ENCODE measurements around the gene UACA.

UACA gene

GRCh38 chr15:70704731-70705130, 58.6 kb downstream of the UACA start:
- POLR2A ChIA-PET (ENCODE audit: low non-redundant PET): no interaction called here
- H3K27ac ChIP-seq: no peak overlapping the region
- no peak for DNase-seq (ENCODE audit: low spot score)
- CTCF ChIA-PET: no interaction called here
- no peak for TF ChIP-seq CTCF (conservative IDR thresholded peaks at IDR 0.05; ENCODE audit: low read depth)

- H3K27ac ChIP-seq: no peak overlapping the region
- TF ChIP-seq CTCF (conservative IDR thresholded peaks at IDR 0.05; ENCODE audit: low read depth): no peak
- no peak for DNase-seq (ENCODE audit: low spot score)
- CTCF ChIA-PET: interaction anchor here (1.7 kb wide), 1 partner anchor 18 kb away, joined by 4 read pairs; no protein-coding TSS in a partner anchor
- POLR2A ChIA-PET (ENCODE audit: low non-redundant PET): no interaction called here
Observed at GRCh38 chr15:70704166-70704565, 59.2 kb downstream of the UACA start.

DNA sequence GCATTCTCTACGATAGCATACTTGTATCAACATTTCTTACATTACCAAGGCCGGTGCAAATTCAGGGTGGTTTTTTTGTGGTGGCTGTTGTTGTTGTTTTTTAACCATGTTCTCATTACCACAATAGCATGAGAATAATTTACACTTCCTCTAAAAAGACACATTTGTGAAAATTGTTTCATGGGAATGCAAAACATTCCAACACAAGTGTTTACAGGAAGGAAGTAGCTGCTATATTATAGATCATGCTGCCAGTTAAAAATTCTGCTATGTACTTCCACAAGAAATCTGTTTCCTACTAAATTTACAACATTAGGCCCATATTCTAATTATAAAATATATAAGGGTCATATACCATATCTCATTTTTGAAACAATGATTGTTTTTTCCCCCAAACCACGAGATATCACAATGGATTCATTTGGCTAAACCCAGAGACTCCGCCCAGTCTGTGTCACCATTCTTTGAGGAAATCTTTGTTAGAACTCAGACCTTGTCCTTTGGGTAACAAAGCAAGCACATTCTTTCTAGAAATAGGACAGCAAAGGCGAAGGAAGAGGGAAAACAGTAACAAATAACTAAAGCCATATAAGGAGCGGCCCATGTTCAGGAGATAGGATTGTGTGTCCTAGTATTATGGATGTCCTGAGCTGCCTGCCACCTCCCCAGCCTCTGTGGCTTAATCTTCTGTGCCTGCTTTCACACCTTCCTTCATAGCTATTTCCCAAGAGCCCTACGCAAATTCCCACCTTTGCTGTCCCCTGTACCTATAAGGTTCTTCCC, 60.1 kb downstream of the UACA start:
- ChIA-PET POLR2A (ENCODE audit: low non-redundant PET) (no interaction called here), CTCF (interaction anchor here (1.7 kb wide), 1 partner anchor 19 kb away, joined by 4 read pairs; no protein-coding TSS in a partner anchor)
- TF ChIP-seq CTCF (conservative IDR thresholded peaks at IDR 0.05; ENCODE audit: low read depth): no peak
- H3K27ac ChIP-seq: no peak overlapping the region
- no peak for DNase-seq (ENCODE audit: low spot score)

GRCh38 chr15:70702584-70702983, 60.8 kb downstream of the UACA start:
- DNase-seq (ENCODE audit: low spot score): no peak
- H3K27ac ChIP-seq: no peak overlapping the region
- CTCF ChIA-PET: interaction anchor here (0.6 to 1.7 kb wide), 3 partner anchors 20 to 117 kb away, joined by 3 to 4 read pairs (median 3); no protein-coding TSS in a partner anchor
- TF ChIP-seq CTCF (conservative IDR thresholded peaks at IDR 0.05; ENCODE audit: low read depth): no peak
- POLR2A ChIA-PET (ENCODE audit: low non-redundant PET): no interaction called here

DNA sequence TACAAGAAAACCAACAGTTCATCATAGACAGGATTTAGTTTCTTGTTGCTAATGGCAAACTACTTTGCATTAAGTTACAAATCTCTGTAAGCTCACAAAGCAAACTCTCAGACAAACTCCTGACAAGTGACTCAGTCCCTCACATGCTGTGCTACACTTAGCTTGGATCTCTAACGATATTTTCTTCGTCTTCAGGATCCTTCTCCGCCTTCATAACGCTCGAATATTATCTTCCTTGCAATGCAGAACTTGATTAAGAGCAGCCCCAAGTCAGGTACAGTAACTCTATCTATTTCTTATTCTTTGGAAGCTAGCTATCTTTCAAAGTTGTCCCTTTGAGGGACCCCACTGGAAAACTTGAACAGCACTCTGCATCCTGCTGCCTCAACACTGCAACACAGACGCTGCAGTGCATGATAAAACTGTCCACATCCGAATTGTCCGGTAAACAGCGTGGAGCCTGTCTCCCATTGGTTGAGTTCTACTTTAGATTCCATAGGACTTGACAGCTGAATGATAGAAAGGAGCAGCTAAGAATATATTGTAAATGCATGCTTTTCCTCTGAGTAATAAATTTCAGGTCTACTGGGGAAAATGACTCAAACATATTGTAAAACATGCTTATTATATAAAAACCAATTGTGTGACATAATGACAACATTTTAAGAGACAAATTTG, 61.3 kb downstream of the UACA start:
- ChIA-PET CTCF (interaction anchor here (0.6 to 1.0 kb wide), 2 partner anchors 21 to 118 kb away, joined by 3 read pairs; no protein-coding TSS in a partner anchor), POLR2A (ENCODE audit: low non-redundant PET) (no interaction called here)
- TF ChIP-seq CTCF (conservative IDR thresholded peaks at IDR 0.05; ENCODE audit: low read depth): no peak
- DNase-seq (ENCODE audit: low spot score): peak; percentile 65
- H3K27ac ChIP-seq: no peak overlapping the region

GRCh38 chr15:70701171-70701570, 62.2 kb downstream of the UACA start:
- CTCF ChIA-PET: no interaction called here
- TF ChIP-seq CTCF (conservative IDR thresholded peaks at IDR 0.05; ENCODE audit: low read depth): no peak
- POLR2A ChIA-PET (ENCODE audit: low non-redundant PET): no interaction called here
- H3K27ac ChIP-seq: no peak overlapping the region
- no peak for DNase-seq (ENCODE audit: low spot score)
